ENCODE measurements around the gene PARVB.

Gene PARVB

DNA sequence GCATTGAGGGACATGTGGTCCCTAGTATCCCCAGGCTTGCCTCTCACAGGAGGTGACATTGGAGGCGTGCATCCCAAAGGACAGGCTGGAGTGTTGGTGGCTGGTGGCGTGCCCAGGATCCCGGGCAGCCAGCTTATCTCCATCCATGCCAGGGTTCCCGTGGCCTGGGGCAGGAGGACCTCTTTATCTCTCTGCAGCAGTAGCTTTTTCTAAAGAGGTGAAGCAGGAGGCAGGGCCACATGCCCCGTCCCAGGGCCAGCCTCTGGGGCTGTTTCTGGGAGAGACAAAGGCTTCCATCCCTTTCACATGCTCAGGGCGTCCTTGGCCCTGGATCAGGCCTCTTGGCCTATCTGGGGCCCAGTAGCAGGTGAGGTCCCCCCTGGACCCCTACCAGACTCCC, 176.3 kb downstream of the PARVB start:
- Histone ChIP-seq H2AFZ (ENCODE audit: low read depth, low read length) (no peak overlapping the region), H3K36me3 (replicated peaks; ENCODE audit: low read depth, low read length) (no peaks in the 10 kb centered on the region), H3K4me2 (ENCODE audit: low read length) (no peak overlapping the region), H3K4me1 (ENCODE audit: low read length) (peaks cover 10% of the 10 kb centered on the region), H3K9ac (ENCODE audit: low read length) (no peak overlapping the region), H3K27ac (ENCODE audit: low read length) (no peak overlapping the region), H3K4me3 (ENCODE audit: low read length) (no peak overlapping the region), H3K79me2 (ENCODE audit: low read length) (no peaks in the 10 kb centered on the region), H3K27me3 (ENCODE audit: low read depth, low read length) (peaks cover 47% of the 10 kb centered on the region), H4K20me1 (ENCODE audit: insufficient read depth, low read length) (peaks cover 5% of the 10 kb centered on the region), H3K9me3 (ENCODE audit: insufficient read depth, low read length) (no peaks in the 10 kb centered on the region)
- TF ChIP-seq, protein P1, sequence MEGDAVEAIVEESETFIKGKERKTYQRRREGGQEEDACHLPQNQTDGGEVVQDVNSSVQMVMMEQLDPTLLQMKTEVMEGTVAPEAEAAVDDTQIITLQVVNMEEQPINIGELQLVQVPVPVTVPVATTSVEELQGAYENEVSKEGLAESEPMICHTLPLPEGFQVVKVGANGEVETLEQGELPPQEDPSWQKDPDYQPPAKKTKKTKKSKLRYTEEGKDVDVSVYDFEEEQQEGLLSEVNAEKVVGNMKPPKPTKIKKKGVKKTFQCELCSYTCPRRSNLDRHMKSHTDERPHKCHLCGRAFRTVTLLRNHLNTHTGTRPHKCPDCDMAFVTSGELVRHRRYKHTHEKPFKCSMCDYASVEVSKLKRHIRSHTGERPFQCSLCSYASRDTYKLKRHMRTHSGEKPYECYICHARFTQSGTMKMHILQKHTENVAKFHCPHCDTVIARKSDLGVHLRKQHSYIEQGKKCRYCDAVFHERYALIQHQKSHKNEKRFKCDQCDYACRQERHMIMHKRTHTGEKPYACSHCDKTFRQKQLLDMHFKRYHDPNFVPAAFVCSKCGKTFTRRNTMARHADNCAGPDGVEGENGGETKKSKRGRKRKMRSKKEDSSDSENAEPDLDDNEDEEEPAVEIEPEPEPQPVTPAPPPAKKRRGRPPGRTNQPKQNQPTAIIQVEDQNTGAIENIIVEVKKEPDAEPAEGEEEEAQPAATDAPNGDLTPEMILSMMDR (IDR thresholded peaks at IDR 0.05; ENCODE audit: low read depth, low read length): no peak
- no peak for TF ChIP-seq EZH2phosphoT487 (IDR thresholded peaks at IDR 0.05; ENCODE audit: low read depth)

DNA sequence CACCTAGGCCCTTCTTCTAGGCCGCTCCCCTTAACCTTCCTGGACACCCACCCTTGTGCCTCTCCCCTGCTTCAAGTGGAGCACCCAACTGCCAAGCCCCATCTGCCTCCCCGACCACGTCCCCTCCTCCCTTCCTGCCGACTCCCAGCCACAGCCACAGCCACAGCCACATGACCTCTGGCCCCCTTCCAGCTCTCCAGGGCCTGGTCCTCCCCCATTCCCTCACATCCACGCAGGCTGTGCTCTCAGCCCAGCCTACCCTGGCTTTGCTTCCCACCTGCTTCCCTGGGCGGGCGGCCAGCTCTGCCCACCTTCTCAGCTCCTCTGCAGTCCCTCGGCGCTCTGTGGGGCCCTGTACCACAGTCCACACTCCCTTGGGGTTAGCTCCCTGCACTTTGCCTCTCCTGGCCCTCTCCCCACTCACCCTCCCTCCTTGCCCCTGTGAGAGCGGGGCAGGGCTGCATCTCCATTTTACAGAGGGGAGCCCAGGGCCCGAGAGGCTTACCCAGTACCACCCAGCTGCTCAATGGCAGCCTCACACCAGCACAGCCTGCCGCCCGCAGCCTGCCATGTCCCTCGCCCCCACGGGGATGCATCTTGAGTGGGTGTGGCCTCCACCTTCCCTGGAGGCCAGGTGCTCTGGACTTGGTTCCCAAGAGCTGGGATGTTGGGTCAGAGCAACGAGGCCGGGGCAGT, 176.9 kb downstream of the PARVB start:
- no peaks in the 10 kb centered on the region for H3K79me2 ChIP-seq (ENCODE audit: low read length)
- H3K9ac ChIP-seq (ENCODE audit: low read length): no peak overlapping the region

DNA sequence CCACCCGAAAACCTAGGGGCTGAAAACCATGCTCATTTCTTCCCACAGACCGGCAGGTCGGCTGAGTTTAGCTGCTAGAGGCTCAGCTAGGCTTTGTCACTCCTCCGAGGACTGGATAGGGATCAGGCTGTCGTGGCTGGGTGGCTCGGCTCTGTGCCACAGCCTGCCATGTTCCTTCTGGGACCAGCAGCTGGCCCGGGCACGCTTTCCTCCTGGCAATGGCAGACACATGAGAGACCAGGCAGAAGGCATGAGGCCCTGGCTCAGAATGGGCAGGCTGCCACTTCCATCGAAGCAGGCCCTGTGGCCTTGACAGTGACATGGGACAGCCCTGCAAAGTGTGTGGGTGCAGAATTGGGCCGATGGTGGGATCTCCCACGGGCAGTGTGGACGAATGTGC, 177.6 kb downstream of the PARVB start:
- H3K79me2 ChIP-seq (ENCODE audit: low read length): no peaks in the 10 kb centered on the region
- H3K36me3 ChIP-seq (replicated peaks; ENCODE audit: low read depth, low read length): no peaks in the 10 kb centered on the region
- no peak overlapping the region for H2AFZ ChIP-seq (ENCODE audit: low read depth, low read length)
- H4K20me1 ChIP-seq (ENCODE audit: insufficient read depth, low read length): no peaks in the 10 kb centered on the region
- TF ChIP-seq, protein P1 (IDR thresholded peaks at IDR 0.05; ENCODE audit: low read depth, low read length): no peak
- TF ChIP-seq EZH2phosphoT487 (IDR thresholded peaks at IDR 0.05; ENCODE audit: low read depth): no peak
- peaks cover 5% of the 10 kb centered on the region for H3K4me1 ChIP-seq (ENCODE audit: low read length)
- no peak overlapping the region for H3K4me2 ChIP-seq (ENCODE audit: low read length)
- H3K9me3 ChIP-seq (ENCODE audit: insufficient read depth, low read length): no peaks in the 10 kb centered on the region
- no peak overlapping the region for H3K27ac ChIP-seq (ENCODE audit: low read length)
- H3K27me3 ChIP-seq (ENCODE audit: low read depth, low read length): peaks cover 39% of the 10 kb centered on the region
- H3K4me3 ChIP-seq (ENCODE audit: low read length): no peak overlapping the region
- no peak overlapping the region for H3K9ac ChIP-seq (ENCODE audit: low read length)

More for the DNA sequence above, 176.9 kb downstream of the PARVB start:
- Histone ChIP-seq H3K4me1 (ENCODE audit: low read length) (peaks cover 5% of the 10 kb centered on the region), H3K27ac (ENCODE audit: low read length) (no peak overlapping the region), H3K27me3 (ENCODE audit: low read depth, low read length) (peaks cover 43% of the 10 kb centered on the region), H2AFZ (ENCODE audit: low read depth, low read length) (no peak overlapping the region), H3K4me2 (ENCODE audit: low read length) (no peak overlapping the region), H3K9me3 (ENCODE audit: insufficient read depth, low read length) (no peaks in the 10 kb centered on the region), H3K36me3 (replicated peaks; ENCODE audit: low read depth, low read length) (no peaks in the 10 kb centered on the region), H4K20me1 (ENCODE audit: insufficient read depth, low read length) (no peaks in the 10 kb centered on the region), H3K4me3 (ENCODE audit: low read length) (no peak overlapping the region)
- TF ChIP-seq EZH2phosphoT487 (IDR thresholded peaks at IDR 0.05; ENCODE audit: low read depth): no peak
- TF ChIP-seq, protein P1 (IDR thresholded peaks at IDR 0.05; ENCODE audit: low read depth, low read length): no peak

DNA sequence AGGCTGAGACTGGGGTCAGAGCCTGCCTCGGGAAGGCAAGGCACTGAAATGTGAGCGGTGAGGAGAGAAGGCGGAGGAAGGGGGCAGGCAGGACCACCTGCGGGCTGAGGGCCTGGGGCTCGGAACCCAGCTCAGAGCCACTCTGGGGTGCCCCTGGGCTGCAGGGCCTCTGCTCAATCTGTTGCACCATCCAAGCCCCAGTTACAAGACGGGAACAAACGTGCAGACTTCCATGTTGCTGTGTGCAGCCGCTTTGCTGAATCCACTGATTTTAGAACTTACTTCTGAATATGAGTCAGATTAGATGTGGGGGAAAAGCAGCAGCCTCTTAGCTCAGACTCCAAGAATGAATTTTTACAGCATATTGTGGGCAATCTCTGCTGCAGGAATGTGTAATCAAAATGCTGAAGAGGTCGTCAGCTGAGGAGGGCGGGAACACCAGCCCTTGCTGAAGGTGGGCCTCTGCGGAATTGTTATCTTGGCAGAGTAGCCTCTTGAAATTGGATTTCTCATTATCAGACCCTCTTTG, 178.2 kb downstream of the PARVB start:
- Histone ChIP-seq H3K9ac (ENCODE audit: low read length) (no peak overlapping the region), H3K9me3 (ENCODE audit: insufficient read depth, low read length) (no peaks in the 10 kb centered on the region), H3K4me2 (ENCODE audit: low read length) (no peak overlapping the region), H3K36me3 (replicated peaks; ENCODE audit: low read depth, low read length) (no peaks in the 10 kb centered on the region), H3K27ac (ENCODE audit: low read length) (no peak overlapping the region), H3K4me1 (ENCODE audit: low read length) (peaks cover 5% of the 10 kb centered on the region), H3K4me3 (ENCODE audit: low read length) (no peak overlapping the region), H4K20me1 (ENCODE audit: insufficient read depth, low read length) (no peaks in the 10 kb centered on the region), H3K27me3 (ENCODE audit: low read depth, low read length) (peaks cover 37% of the 10 kb centered on the region), H3K79me2 (ENCODE audit: low read length) (no peaks in the 10 kb centered on the region), H2AFZ (ENCODE audit: low read depth, low read length) (no peak overlapping the region)
- TF ChIP-seq EZH2phosphoT487 (IDR thresholded peaks at IDR 0.05; ENCODE audit: low read depth): no peak
- TF ChIP-seq, protein P1 (IDR thresholded peaks at IDR 0.05; ENCODE audit: low read depth, low read length): no peak
